ENCODE data around the gene PFKFB3. TPM values are rescaled to one million over a fixed set of nuclear protein-coding genes. Genes with fewer than 3 reads are reported as not detected.

The PFKFB3 gene
- total RNA-seq: 34.2 and 37.9 TPM in 2 replicates
- long read RNA-seq, full-length matches to known transcripts: 5 of 13 reads
- long read RNA-seq, partial matches to known transcripts: 1 of 13 reads
- long read RNA-seq, other reads (novel, unspliced or antisense): 7 of 13 reads

DNA sequence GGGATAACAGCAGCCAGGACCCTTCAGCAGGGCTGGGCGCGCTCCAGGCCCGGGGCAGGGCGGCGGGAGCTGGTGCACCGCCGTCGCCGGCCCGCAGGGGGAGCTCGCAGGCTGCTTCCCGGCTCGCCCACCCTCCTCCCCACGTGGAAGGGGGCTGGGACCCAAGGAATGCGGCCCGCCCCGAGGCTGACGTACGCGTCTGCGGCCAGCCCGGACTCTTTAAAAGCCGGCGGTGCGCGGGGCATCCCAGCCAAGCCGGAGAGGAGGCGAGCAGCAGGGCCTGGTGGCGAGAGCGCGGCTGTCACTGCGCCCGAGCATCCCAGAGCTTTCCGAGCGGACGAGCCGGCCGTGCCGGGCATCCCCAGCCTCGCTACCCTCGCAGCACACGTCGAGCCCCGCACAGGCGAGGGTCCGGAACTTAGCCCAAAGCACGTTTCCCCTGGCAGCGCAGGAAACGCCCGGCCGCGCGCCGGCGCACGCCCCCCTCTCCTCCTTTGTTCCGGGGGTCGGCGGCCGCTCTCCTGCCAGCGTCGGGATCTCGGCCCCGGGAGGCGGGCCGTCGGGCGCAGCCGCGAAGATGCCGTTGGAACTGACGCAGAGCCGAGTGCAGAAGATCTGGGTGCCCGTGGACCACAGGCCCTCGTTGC lies at the start of gene PFKFB3:
Gene PFKFB3, plus strand, starts transcription at position 249 of the 647 bp plus-strand sequence. Its CDS starts 329 bp downstream, at position 578.
- H3K27me3 Mint-ChIP-seq (ENCODE audit: unreplicated experiment): no peaks in the 10 kb centered on the region
- peak; percentile 99 for DNase-seq (ENCODE audit: extremely low spot score, unreplicated experiment)
- peaks cover 32% of the 10 kb centered on the region for H3K4me1 Mint-ChIP-seq (ENCODE audit: unreplicated experiment)
- no peaks in the 10 kb centered on the region for H3K36me3 Mint-ChIP-seq (ENCODE audit: unreplicated experiment)
- TF ChIP-seq, protein P1, sequence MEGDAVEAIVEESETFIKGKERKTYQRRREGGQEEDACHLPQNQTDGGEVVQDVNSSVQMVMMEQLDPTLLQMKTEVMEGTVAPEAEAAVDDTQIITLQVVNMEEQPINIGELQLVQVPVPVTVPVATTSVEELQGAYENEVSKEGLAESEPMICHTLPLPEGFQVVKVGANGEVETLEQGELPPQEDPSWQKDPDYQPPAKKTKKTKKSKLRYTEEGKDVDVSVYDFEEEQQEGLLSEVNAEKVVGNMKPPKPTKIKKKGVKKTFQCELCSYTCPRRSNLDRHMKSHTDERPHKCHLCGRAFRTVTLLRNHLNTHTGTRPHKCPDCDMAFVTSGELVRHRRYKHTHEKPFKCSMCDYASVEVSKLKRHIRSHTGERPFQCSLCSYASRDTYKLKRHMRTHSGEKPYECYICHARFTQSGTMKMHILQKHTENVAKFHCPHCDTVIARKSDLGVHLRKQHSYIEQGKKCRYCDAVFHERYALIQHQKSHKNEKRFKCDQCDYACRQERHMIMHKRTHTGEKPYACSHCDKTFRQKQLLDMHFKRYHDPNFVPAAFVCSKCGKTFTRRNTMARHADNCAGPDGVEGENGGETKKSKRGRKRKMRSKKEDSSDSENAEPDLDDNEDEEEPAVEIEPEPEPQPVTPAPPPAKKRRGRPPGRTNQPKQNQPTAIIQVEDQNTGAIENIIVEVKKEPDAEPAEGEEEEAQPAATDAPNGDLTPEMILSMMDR (IDR thresholded peaks at IDR 0.05): peak; percentile 98
- peak within 1 kb of the TSS; percentile 97 for H3K4me3 Mint-ChIP-seq (ENCODE audit: unreplicated experiment)
- H3K27ac Mint-ChIP-seq (ENCODE audit: unreplicated experiment): peak within 1 kb of the TSS; percentile 87
- H3K9me3 Mint-ChIP-seq (ENCODE audit: unreplicated experiment): no peaks in the 10 kb centered on the region

DNA sequence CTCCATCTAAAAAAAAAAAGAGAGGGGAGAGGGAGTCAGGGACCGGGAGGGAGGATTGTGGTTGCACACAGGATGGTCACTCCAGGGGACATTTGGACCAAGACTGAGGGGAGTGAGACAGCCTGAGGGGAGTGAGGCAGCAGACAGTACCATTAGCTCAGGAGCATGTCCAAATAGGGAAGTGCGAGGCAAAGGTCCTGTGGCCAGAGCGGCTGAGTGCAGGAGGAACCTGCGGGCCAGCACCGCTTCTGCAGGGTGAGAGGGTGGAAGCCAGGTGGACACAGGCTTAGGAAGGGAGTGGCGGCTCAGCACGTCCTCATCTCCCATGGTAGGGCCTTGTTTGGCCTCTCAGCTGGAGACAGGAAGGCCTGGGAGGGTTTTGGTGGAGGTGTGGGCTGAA lies 48.9 kb upstream of the PFKFB3 start:
- Mint-ChIP-seq H3K36me3 (ENCODE audit: unreplicated experiment) (no peaks in the 10 kb centered on the region), H3K27ac (ENCODE audit: unreplicated experiment) (no peak overlapping the region), H3K4me3 (ENCODE audit: unreplicated experiment) (no peak overlapping the region), H3K4me1 (ENCODE audit: unreplicated experiment) (peaks cover 21% of the 10 kb centered on the region), H3K27me3 (ENCODE audit: unreplicated experiment) (no peaks in the 10 kb centered on the region), H3K9me3 (ENCODE audit: unreplicated experiment) (no peaks in the 10 kb centered on the region)
- TF ChIP-seq, protein P1 (IDR thresholded peaks at IDR 0.05): no peak
- no peak for DNase-seq (ENCODE audit: extremely low spot score, unreplicated experiment)

DNA sequence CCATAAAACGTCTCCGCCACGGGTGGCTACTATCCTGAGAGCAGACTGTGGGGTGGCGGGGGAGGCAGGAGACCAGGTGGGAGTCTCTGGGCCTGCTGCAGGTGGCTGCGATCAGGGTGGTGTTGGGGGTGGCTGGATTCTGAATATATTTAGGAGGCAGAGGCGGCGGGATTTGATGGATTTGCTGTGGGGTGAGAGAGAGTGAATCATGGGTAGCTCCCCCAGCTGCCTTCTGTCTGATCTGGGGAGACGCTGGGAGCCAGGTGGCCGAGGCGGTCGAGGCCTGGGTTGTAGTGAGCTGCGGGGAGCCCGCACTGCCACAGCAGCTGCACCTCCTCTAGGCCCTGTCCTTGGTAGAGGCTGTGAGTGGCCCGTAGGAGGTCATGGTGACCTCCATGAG lies 48.2 kb upstream of the PFKFB3 start:
- H3K4me1 Mint-ChIP-seq (ENCODE audit: unreplicated experiment): peaks cover 21% of the 10 kb centered on the region
- H3K27me3 Mint-ChIP-seq (ENCODE audit: unreplicated experiment): no peaks in the 10 kb centered on the region
- H3K4me3 Mint-ChIP-seq (ENCODE audit: unreplicated experiment): no peak overlapping the region
- TF ChIP-seq, protein P1 (IDR thresholded peaks at IDR 0.05): no peak
- H3K27ac Mint-ChIP-seq (ENCODE audit: unreplicated experiment): no peak overlapping the region
- no peaks in the 10 kb centered on the region for H3K36me3 Mint-ChIP-seq (ENCODE audit: unreplicated experiment)
- DNase-seq (ENCODE audit: extremely low spot score, unreplicated experiment): no peak
- H3K9me3 Mint-ChIP-seq (ENCODE audit: unreplicated experiment): no peaks in the 10 kb centered on the region

DNA sequence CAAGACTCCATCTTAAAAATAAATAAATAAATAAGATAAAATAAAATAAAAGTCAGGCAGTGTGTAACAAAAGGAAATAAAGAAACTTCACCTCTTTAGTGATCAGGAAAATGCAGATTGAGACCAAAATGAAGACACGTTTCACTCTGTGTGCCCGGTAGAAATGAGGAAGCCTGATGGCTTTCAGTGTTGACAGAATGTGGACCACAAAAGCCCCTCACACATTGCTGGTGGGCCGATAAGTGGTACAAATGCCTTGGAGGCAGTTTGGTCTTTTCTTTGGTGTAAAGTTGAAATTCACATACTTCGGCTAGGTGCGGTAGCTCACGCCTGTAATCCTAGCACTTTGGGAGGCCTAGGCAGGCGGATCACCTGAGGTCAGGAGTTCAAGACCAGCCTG lies 44.5 kb upstream of the PFKFB3 start:
- H3K27ac Mint-ChIP-seq (ENCODE audit: unreplicated experiment): peak overlapping the region; percentile 94
- H3K9me3 Mint-ChIP-seq (ENCODE audit: unreplicated experiment): no peaks in the 10 kb centered on the region
- no peaks in the 10 kb centered on the region for H3K27me3 Mint-ChIP-seq (ENCODE audit: unreplicated experiment)
- H3K4me3 Mint-ChIP-seq (ENCODE audit: unreplicated experiment): no peak overlapping the region
- no peak for DNase-seq (ENCODE audit: extremely low spot score, unreplicated experiment)
- TF ChIP-seq, protein P1 (IDR thresholded peaks at IDR 0.05): no peak
- H3K36me3 Mint-ChIP-seq (ENCODE audit: unreplicated experiment): no peaks in the 10 kb centered on the region
- H3K4me1 Mint-ChIP-seq (ENCODE audit: unreplicated experiment): peaks cover 20% of the 10 kb centered on the region

DNA sequence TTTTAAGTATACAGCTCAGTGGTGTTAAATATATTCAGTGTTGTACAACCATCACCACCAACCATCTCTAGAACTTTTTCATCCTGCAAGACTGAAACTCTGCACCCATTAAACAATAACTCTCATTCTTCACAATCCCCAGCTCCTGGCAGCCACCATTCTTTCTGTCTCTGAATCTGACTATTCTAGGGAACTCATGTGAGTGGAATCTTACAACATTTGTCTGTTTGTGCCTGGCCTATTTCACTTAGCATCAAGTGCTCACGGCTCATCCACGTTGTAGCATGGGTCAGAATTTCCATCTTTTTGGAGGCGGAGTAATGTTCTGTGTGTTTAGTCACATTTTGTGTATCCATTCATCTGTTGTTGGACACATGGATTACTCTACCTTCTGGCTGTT lies 40.8 kb upstream of the PFKFB3 start:
- H3K4me1 Mint-ChIP-seq (ENCODE audit: unreplicated experiment): peaks cover 39% of the 10 kb centered on the region
- no peak overlapping the region for H3K27ac Mint-ChIP-seq (ENCODE audit: unreplicated experiment)
- H3K4me3 Mint-ChIP-seq (ENCODE audit: unreplicated experiment): no peak overlapping the region
- no peaks in the 10 kb centered on the region for H3K9me3 Mint-ChIP-seq (ENCODE audit: unreplicated experiment)
- DNase-seq (ENCODE audit: extremely low spot score, unreplicated experiment): no peak
- no peaks in the 10 kb centered on the region for H3K36me3 Mint-ChIP-seq (ENCODE audit: unreplicated experiment)
- no peaks in the 10 kb centered on the region for H3K27me3 Mint-ChIP-seq (ENCODE audit: unreplicated experiment)
- TF ChIP-seq, protein P1 (IDR thresholded peaks at IDR 0.05): no peak
